ENCODE data around the gene DGKD. TPM values are rescaled to one million over a fixed set of nuclear protein-coding genes. Genes with fewer than 3 reads are reported as not detected.

DGKD gene
- total and polyA plus RNA-seq, 7 donors, result 59.4 to 365 (median 173) TPM

DNA sequence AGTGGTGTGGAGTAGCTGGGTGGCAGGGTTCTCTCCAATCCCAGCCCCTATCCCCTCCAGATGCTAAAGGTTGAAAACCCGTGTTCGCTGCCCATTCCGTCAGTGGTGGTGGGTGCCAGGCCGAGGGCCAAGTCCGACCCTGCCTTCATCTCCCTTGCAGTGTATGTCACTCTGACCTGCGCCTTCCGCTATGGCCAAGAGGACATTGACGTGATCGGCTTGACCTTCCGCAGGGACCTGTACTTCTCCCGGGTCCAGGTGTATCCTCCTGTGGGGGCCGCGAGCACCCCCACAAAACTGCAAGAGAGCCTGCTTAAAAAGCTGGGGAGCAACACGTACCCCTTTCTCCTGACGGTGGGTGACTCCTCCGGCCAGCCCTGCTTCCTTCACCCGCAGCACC is 33.8 kb upstream of the DGKD start:
- DNase-seq, result no peak
- TF ChIP-seq, protein P1, sequence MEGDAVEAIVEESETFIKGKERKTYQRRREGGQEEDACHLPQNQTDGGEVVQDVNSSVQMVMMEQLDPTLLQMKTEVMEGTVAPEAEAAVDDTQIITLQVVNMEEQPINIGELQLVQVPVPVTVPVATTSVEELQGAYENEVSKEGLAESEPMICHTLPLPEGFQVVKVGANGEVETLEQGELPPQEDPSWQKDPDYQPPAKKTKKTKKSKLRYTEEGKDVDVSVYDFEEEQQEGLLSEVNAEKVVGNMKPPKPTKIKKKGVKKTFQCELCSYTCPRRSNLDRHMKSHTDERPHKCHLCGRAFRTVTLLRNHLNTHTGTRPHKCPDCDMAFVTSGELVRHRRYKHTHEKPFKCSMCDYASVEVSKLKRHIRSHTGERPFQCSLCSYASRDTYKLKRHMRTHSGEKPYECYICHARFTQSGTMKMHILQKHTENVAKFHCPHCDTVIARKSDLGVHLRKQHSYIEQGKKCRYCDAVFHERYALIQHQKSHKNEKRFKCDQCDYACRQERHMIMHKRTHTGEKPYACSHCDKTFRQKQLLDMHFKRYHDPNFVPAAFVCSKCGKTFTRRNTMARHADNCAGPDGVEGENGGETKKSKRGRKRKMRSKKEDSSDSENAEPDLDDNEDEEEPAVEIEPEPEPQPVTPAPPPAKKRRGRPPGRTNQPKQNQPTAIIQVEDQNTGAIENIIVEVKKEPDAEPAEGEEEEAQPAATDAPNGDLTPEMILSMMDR (IDR thresholded peaks at IDR 0.05), result no peak
- no peaks in the 10 kb centered on the region for H3K36me3 ChIP-seq (ENCODE audit: insufficient read depth in 1 of 2, low read depth in 1 of 2)
- H3K4me1 ChIP-seq, result no peaks in the 10 kb centered on the region
- no peak overlapping the region for H3K4me3 ChIP-seq
- H3K27ac ChIP-seq, result no peak overlapping the region
- no peak for ATAC-seq
- H3K9me3 ChIP-seq, result no peaks in the 10 kb centered on the region
- 92 to 93% (median 93%) methylated on average over 17 of the region's 17 CpGs for WGBS, 3 donors
- no peaks in the 10 kb centered on the region for H3K27me3 ChIP-seq (ENCODE audit: insufficient read depth in 3 of 3, low read length in 2 of 3)
- intact Hi-C loops (cut with DNase I), result no loop called here

DNA sequence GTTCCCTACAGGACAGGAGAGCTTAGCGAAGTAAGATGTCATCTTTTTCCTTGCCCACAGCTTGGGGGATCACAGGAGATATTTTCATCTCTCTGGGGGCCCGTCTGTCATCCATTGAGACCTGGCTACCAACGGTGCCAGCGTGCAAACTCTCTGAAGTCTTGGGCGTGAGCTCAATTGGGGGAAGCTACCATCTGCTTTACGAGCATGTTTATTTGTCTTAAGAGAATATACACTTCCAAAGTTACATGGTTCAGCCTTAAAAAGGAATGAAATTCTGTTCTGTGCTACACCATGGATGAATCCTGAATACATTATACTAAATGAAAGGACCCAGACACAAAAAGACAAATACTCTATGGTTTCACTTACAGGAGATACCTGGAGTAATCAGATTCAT is 33.1 kb upstream of the DGKD start:
- no peak for DNase-seq
- Histone ChIP-seq H3K36me3 (ENCODE audit: insufficient read depth in 1 of 2, low read depth in 1 of 2) (no peaks in the 10 kb centered on the region), H3K27me3 (ENCODE audit: insufficient read depth in 3 of 3, low read length in 2 of 3) (no peaks in the 10 kb centered on the region), H3K4me1 (no peaks in the 10 kb centered on the region), H3K4me3 (no peak overlapping the region), H3K27ac (no peak overlapping the region), H3K9me3 (no peaks in the 10 kb centered on the region)
- TF ChIP-seq, protein P1 (IDR thresholded peaks at IDR 0.05), result no peak
- no peak for ATAC-seq
- 58 to 59% (median 59%) methylated on average over 6 of the region's 6 CpGs for WGBS, 3 donors
- intact Hi-C loops (cut with DNase I), result no loop called here

DNA sequence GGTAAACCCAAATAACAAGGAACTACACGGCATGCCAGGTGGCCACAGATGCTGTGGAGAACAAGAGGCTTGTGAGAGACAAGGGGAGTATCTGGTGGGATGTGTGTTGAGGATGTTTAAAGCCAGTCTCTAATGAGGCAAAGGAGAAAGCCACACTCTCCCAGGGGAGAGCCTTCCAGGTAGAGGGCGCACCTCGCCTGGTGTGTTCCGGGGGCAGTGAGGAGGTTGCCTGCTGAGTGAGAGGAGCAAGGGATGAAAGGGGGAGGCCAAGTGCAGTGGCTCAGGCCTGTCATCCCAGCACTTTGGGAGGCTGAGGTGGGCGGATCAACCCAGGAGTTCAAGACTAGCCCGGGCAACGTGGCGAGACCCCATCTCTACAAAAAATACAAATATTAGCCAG is 30.4 kb upstream of the DGKD start:
- no peaks in the 10 kb centered on the region for H3K9me3 ChIP-seq
- no peak for ATAC-seq
- DNase-seq, result no peak
- intact Hi-C loops (cut with DNase I), result no loop called here
- no peaks in the 10 kb centered on the region for H3K4me1 ChIP-seq
- TF ChIP-seq, protein P1 (IDR thresholded peaks at IDR 0.05), result no peak
- no peaks in the 10 kb centered on the region for H3K36me3 ChIP-seq (ENCODE audit: insufficient read depth in 1 of 2, low read depth in 1 of 2)
- H3K27me3 ChIP-seq (ENCODE audit: insufficient read depth in 3 of 3, low read length in 2 of 3), result no peaks in the 10 kb centered on the region
- no peak overlapping the region for H3K27ac ChIP-seq
- H3K4me3 ChIP-seq, result no peak overlapping the region
- 83 to 87% (median 85%) methylated on average over 8 of the region's 8 CpGs for WGBS, 3 donors

DNA sequence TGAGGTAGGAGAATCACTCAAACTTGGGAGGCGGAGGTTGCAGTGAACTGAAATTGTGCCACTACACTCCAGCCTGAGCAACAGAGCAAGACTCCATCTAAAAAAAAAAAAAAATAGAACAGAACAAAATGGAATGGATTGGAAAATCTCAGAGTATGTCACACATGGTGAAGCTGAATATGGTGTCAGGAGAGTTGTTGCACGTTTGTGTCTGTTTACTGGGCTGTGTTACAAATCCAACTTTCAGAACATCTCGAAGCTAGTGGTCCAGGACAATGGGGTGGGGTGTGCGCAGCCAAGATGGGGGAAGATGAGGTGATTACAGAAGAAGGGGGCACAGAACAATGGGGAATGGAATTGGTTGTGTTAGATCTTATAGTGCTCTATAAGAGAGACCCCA is 29.0 kb upstream of the DGKD start:
- intact Hi-C loops (cut with DNase I), result no loop called here
- H3K27me3 ChIP-seq (ENCODE audit: insufficient read depth in 3 of 3, low read length in 2 of 3), result no peaks in the 10 kb centered on the region
- H3K27ac ChIP-seq, result no peak overlapping the region
- H3K4me1 ChIP-seq, result no peaks in the 10 kb centered on the region
- H3K36me3 ChIP-seq (ENCODE audit: insufficient read depth in 1 of 2, low read depth in 1 of 2), result no peaks in the 10 kb centered on the region
- ATAC-seq, result no peak
- TF ChIP-seq, protein P1 (IDR thresholded peaks at IDR 0.05), result no peak
- no peak overlapping the region for H3K4me3 ChIP-seq
- no peaks in the 10 kb centered on the region for H3K9me3 ChIP-seq
- DNase-seq, result no peak
- 73 to 79% (median 75%) methylated on average over 4 of the region's 4 CpGs for WGBS, 3 donors

DNA sequence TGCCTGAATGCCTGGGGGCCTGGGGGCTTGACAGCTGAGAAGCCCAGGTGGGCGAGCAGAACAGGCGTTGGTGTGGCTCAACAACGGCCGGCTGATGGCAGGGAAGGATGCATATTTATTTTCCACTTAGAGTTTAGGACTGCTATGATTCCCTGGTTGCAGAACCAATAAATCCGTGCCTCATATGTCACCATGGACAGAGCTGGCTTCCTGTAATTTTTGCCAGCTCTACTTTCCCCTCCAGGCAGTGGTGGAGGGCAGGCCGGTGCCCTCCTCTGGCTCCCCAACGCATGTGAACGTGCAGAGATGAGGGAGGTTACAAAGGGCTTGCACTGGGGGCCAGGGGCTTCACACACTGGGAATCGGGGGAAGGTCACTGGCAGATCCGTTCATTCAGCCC is 28.5 kb upstream of the DGKD start:
- ATAC-seq (no peak), DNase-seq (no peak)
- WGBS, 3 donors, result 67 to 72% (median 68%) methylated on average over 10 of the region's 10 CpGs
- H3K27me3 ChIP-seq (ENCODE audit: insufficient read depth in 3 of 3, low read length in 2 of 3), result no peaks in the 10 kb centered on the region
- TF ChIP-seq, protein P1 (IDR thresholded peaks at IDR 0.05), result no peak
- H3K4me3 ChIP-seq, result no peak overlapping the region
- H3K27ac ChIP-seq, result no peak overlapping the region
- H3K36me3 ChIP-seq (ENCODE audit: insufficient read depth in 1 of 2, low read depth in 1 of 2), result no peaks in the 10 kb centered on the region
- no peaks in the 10 kb centered on the region for H3K4me1 ChIP-seq
- intact Hi-C loops (cut with DNase I), result no loop called here
- H3K9me3 ChIP-seq, result no peaks in the 10 kb centered on the region
